WERI-Rb-1 (cell line): ENCODE results near the gene ZSWIM9.
A peak's percentile ranks its signal among the peaks of the same experiment; 100 is the strongest.

ENCODE experiments used
- DNase-seq: peaks from one replicate; pipeline ENCODE4 v3.0.0-alpha.2; 2020
- H3K27ac ChIP-seq: fragments of 250-450 bp; sonication (Bioruptor Pico); 2 replicates; pipeline ENCODE4 v1.5.1; 2020; ENCODE audit warnings: mild to moderate bottlenecking, moderate library complexity
- H3K27me3 ChIP-seq: fragments of 250-450 bp; sonication (Bioruptor Pico); 2 replicates; pipeline ENCODE4 v1.5.1; 2021; ENCODE audit warnings: mild to moderate bottlenecking, low read depth, moderate library complexity; ENCODE audit not compliant: insufficient read depth, severe bottlenecking
- H3K36me3 ChIP-seq: fragments of 250-450 bp; sonication (Bioruptor Pico); 2 replicates; pipeline ENCODE4 v1.5.1; 2020; ENCODE audit warnings: mild to moderate bottlenecking, moderate library complexity
- H3K4me3 ChIP-seq: 2 replicates; pipeline ENCODE4 v1.5.1; 2011; ENCODE audit warnings: low read depth, mild to moderate bottlenecking, control low read depth, low read length
- H3K9me3 ChIP-seq: fragments of 250-450 bp; sonication (Bioruptor Pico); 2 replicates; pipeline ENCODE4 v1.5.1; 2021; ENCODE audit warnings: mild to moderate bottlenecking, moderate library complexity; ENCODE audit not compliant: severe bottlenecking
- TF ChIP-seq, protein P1 (sequence below): IDR thresholded peaks from 2 replicates; pipeline ENCODE4 v1.5.1; 2011; ENCODE audit warnings: low read depth, mild to moderate bottlenecking, control low read depth, inconsistent platforms, low read length

Gene ZSWIM9

DNA sequence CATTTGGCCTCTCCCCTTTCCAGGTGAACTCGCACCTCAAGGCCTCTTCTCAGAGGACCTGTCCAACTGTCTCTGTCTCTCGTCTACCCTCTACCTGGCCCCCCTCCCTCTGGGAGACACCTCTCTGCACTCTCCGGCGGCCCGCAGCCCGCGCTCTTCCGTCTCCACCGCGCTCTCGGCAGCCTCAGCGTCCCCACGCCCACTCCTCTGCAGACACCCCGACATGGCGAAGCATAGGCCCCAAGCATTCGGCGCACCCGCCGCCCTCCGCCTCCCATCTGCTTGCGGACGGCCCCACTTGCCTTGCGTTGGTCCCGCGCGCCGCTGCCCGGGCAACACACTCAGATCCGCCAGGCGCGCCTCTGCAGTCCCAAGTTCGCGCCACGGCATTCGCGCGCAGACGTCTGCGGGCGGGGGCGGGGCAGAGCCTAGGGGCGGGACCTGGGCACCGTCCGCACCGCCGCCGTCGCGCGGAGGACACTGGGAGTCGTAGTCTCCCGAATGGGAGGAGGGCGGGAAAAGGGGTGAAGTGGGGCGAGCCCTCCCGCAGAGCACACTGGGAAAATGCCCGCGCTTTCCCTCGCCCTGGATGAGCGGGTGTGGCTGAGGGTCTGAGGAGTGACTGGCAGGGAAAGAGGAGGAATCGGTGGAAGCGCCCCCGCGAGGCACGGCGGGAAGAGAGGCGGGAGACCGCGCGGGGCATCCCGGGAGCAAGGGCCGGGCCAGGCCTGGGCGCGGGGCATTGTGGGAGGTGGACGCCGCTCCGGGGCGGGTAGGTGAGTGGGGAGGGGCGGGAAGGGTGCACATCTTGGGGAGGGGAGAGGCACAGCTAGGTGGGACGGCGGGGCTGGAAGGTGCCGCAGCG lies at the start of gene ZSWIM9, which contains the start of gene LIG1:
TSS of gene ZSWIM9 (plus strand) at position 742 of the 865 bp plus-strand sequence. CDS start 1,123 bp downstream, outside the sequence.
TSS of gene LIG1 (minus strand) at position 406 of the 865 bp plus-strand sequence. CDS start 4,778 bp downstream, outside the sequence.
- Histone ChIP-seq H3K36me3 (peaks cover 36% of the 10 kb centered on the region), H3K27me3 (no peaks in the 10 kb centered on the region), H3K27ac (peak within 1 kb of the TSS; percentile 99), H3K9me3 (no peaks in the 10 kb centered on the region), H3K4me3 (peak within 1 kb of the TSS; percentile 70)
- DNase-seq: peak; percentile 95
- TF ChIP-seq, protein P1, sequence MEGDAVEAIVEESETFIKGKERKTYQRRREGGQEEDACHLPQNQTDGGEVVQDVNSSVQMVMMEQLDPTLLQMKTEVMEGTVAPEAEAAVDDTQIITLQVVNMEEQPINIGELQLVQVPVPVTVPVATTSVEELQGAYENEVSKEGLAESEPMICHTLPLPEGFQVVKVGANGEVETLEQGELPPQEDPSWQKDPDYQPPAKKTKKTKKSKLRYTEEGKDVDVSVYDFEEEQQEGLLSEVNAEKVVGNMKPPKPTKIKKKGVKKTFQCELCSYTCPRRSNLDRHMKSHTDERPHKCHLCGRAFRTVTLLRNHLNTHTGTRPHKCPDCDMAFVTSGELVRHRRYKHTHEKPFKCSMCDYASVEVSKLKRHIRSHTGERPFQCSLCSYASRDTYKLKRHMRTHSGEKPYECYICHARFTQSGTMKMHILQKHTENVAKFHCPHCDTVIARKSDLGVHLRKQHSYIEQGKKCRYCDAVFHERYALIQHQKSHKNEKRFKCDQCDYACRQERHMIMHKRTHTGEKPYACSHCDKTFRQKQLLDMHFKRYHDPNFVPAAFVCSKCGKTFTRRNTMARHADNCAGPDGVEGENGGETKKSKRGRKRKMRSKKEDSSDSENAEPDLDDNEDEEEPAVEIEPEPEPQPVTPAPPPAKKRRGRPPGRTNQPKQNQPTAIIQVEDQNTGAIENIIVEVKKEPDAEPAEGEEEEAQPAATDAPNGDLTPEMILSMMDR: no peak

DNA sequence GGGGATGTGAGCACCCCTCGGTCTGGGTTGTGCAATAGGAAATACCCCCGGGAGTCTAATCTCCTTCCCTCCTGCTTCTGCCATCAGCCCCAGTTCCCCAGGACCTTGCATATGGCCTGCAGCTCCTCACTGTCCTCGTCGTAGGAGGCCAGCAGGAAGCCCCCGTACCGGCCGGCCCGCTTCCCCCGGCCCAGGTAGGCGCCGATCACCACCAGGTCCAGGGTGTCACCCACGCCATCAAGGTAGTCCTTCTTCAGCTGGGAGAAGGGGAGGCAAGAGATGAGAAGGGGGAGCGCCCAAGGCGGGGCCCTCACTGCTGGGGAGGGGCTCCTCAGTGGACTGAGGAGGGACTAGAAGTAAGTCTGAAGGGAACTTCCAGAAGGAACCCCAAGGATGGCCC lies 49.4 kb upstream of the ZSWIM9 start:
- H3K9me3 ChIP-seq: no peaks in the 10 kb centered on the region
- no peak for DNase-seq
- H3K27ac ChIP-seq: no peak overlapping the region
- peaks cover 83% of the 10 kb centered on the region for H3K36me3 ChIP-seq
- TF ChIP-seq, protein P1: no peak
- no peak overlapping the region for H3K4me3 ChIP-seq
- H3K27me3 ChIP-seq: no peaks in the 10 kb centered on the region

DNA sequence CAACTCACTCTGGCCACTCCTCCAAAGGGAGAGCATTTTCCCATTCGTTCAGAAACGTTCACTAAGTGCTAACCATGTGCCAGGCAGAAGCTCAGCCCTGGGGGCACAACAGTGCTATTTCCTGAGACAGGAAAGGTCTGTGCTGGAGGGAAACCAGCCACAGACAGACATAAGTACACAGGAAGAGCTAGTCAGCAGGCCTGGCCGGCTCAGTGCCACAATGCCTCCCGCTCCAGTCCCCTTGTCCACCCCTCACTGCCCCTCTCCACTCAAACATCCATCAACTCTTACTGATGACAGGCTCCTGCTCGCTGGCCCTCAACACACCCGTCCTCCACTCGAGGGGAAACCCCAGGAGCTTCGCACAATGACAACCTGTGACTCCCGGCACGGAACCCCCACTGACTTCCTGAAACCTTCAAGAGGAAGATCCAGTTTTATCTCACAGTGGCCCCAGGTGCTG lies 48.5 kb upstream of the ZSWIM9 start:
- Histone ChIP-seq H3K4me3 (no peak overlapping the region), H3K27me3 (no peaks in the 10 kb centered on the region), H3K9me3 (no peaks in the 10 kb centered on the region), H3K36me3 (peaks cover 81% of the 10 kb centered on the region), H3K27ac (no peak overlapping the region)
- no peak for DNase-seq
- TF ChIP-seq, protein P1: no peak

DNA sequence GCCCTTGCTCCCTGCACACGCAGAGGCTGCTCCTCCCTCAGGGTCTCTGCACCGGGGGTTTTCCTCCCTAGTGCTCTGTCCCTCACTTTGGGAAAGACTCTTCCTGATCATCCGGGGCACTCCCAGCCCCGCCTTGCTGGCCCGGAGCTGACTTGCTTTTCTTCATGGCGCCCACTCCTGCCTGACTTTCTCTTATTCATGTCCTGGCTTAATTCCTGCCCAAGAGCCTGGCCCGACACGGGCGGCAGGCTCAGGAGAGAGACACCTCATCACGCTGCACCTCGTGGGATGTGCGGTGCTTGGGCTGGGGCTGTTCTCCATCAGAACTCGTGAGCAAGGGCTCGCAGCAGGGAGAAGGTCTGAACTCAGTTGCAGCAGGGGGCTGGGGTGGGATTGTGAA lies 48.1 kb upstream of the ZSWIM9 start:
- no peak overlapping the region for H3K4me3 ChIP-seq
- no peak overlapping the region for H3K27ac ChIP-seq
- no peaks in the 10 kb centered on the region for H3K9me3 ChIP-seq
- no peak for DNase-seq
- H3K36me3 ChIP-seq: peaks cover 81% of the 10 kb centered on the region
- no peaks in the 10 kb centered on the region for H3K27me3 ChIP-seq
- TF ChIP-seq, protein P1: no peak

DNA sequence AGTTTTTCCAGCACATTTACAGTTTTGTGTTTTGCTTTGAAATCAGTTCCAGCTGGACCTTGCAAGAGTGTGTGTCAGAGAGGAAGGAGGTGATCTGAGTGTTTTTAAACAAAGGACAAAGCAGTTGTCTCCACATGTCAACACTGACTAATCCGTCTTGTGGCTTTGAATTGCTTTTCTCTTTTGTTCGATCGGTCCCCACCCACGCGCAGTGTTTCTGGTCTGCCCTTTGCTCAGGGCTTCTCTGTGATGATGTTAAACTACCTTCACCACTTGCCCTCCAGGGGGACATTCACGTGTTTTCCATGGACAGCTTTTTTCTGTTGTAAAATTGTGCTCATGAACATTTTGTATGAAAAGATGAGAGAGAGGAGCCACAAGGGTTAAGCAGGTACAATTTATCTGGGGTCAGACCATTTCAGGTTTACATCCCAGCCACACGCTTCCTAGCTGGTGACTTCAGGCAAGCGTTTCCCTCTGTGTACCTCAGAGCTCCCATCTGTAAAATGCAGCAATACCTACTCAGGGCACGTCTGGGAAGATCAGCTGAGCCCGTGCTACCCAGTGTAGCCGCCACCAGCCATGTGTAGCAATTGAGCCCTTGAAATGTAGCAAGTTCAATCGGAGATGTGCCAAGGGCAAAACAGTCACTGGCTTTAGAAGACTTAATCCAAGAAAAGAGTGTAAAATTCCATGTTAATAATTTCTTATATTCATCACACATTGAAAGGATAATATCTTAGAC lies 46.4 kb upstream of the ZSWIM9 start:
- H3K27ac ChIP-seq: no peak overlapping the region
- TF ChIP-seq, protein P1: no peak
- DNase-seq: no peak
- H3K4me3 ChIP-seq: no peak overlapping the region
- no peaks in the 10 kb centered on the region for H3K9me3 ChIP-seq
- H3K36me3 ChIP-seq: peaks cover 83% of the 10 kb centered on the region
- H3K27me3 ChIP-seq: no peaks in the 10 kb centered on the region
